GM06990 (cell line): ENCODE results near the gene TNFRSF12A.

Source experiments
- DNase-seq: peaks from one replicate; pipeline ENCODE4 v3.0.0-alpha.2; 2011; ENCODE audit not compliant: insufficient read length; ENCODE audit errors: extremely low read depth
- H3K27me3 ChIP-seq: replicated peaks from 2 replicates; pipeline ENCODE4 v1.6.0; 2011; ENCODE audit warnings: low read length; ENCODE audit not compliant: control insufficient read depth, insufficient read depth
- H3K36me3 ChIP-seq: 2 replicates; pipeline ENCODE4 v1.5.1; 2011; ENCODE audit warnings: low read length; ENCODE audit not compliant: control insufficient read depth, insufficient read depth
- H3K4me3 ChIP-seq: replicated peaks from 2 replicates; pipeline ENCODE4 v1.5.1; 2011; ENCODE audit warnings: low read depth, mild to moderate bottlenecking, control low read depth, low read length
- CTCF ChIP-seq: IDR thresholded peaks from 2 replicates; pipeline ENCODE4 v1.5.1; 2011; ENCODE audit warnings: low read length, control low read depth, mild to moderate bottlenecking, inconsistent platforms; ENCODE audit not compliant: insufficient read depth, poor library complexity, severe bottlenecking

The TNFRSF12A gene

DNA sequence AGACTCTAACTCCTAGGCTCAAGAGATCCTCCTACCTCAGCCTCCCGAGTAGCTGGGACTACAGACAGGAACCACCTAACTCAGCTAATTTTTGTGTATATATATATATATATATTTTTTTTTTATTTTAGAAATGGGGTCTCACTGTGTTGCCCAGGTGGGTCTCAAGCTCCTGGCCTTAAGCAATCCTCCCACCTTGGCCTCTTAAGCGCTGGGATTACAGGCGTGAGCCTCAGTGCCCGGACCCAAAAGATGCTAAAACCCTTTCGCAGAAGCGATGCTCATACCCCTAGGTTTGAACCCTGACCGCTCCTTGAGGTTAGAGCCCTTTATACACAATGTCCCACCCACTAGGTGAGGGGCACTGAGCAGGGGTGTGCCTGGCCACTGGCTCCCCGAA, 9.7 kb upstream of the TNFRSF12A start:
- H3K4me3 ChIP-seq = no peak overlapping the region
- H3K27me3 ChIP-seq = no peaks in the 10 kb centered on the region; the same call in none of the 2 replicates
- no peaks in the 10 kb centered on the region for H3K36me3 ChIP-seq
- no peak for DNase-seq
- no peak for TF ChIP-seq CTCF

GRCh38 chr16:3012246-3012645, 7.9 kb upstream of the TNFRSF12A start:
- no peak overlapping the region for H3K4me3 ChIP-seq

GRCh38 chr16:3012828-3013420, 7.2 kb upstream of the TNFRSF12A start, which contains the start of gene CLDN9:
CLDN9 (plus strand) TSS chr16:3012923; CDS start chr16:3013363, 440 bp downstream.
- Histone ChIP-seq H3K27me3 (no peaks in the 10 kb centered on the region; the same call in none of the 2 replicates), H3K36me3 (no peaks in the 10 kb centered on the region), H3K4me3 (no peak within 1 kb of the TSS)
- TF ChIP-seq CTCF = no peak
- no peak for DNase-seq

More at GRCh38 chr16:3012246-3012645, 7.9 kb upstream of the TNFRSF12A start:
- no peaks in the 10 kb centered on the region; the same call in none of the 2 replicates for H3K27me3 ChIP-seq
- DNase-seq = no peak
- TF ChIP-seq CTCF = no peak
- no peaks in the 10 kb centered on the region for H3K36me3 ChIP-seq

GRCh38 chr16:3013491-3013951, 6.6 kb upstream of the TNFRSF12A start:
- TF ChIP-seq CTCF = no peak
- no peak for DNase-seq
- H3K4me3 ChIP-seq = no peak overlapping the region
- H3K27me3 ChIP-seq = no peaks in the 10 kb centered on the region; the same call in none of the 2 replicates
- no peaks in the 10 kb centered on the region for H3K36me3 ChIP-seq

DNA sequence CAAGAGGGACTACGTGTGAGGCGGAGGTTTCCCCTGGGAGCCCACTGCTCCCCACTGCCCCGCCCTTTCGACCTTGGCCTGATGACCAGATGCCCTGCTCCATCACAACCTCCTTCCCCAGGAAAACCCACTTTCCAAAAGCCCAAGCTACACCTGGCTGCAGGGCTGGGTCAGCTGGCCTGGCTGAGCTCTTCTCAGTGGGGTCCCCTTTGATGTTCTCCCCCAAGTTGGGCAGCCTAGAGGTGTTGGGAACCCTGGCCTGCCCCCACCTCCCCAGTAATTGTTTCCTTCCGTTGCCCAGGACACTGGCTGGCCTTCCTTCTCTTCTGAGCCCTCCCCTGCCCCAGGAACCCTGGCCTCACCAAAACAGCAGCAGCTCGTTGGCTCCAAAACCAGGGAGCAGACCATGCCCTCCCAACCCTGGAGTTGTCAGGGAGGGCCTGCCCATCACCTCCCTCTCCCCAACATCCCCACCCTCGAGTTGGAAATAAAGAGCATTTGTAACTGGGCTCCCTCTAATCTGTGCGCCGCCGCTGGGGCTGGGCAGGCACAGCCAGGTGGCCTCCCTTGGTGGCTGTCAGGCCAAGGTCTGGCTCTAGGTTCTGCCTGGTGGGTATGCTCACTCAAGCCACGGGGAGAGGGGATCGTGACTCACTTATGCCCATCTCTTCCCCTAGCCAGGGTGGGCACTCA, 6.0 kb upstream of the TNFRSF12A start:
- H3K4me3 ChIP-seq = no peak overlapping the region
- DNase-seq = no peak

More for the DNA sequence above, 6.0 kb upstream of the TNFRSF12A start:
- no peaks in the 10 kb centered on the region for H3K36me3 ChIP-seq
- TF ChIP-seq CTCF = no peak
- H3K27me3 ChIP-seq = no peaks in the 10 kb centered on the region; the same call in none of the 2 replicates
